HepG2 (cell line): ENCODE data around the gene CAB39. TPM values are rescaled to one million over a fixed set of nuclear protein-coding genes. Genes with fewer than 3 reads are reported as not detected.
A peak's percentile ranks its signal among the peaks of the same experiment; 100 is the strongest.

Experiments
- ATAC-seq: fragments of 200-7000 bp; cut with Tn5 transposase; 3 replicates; pipeline ENCODE4 v1.9.1; 2020; ENCODE audit warnings: mild to moderate bottlenecking, moderate library complexity
- BruUV-seq: library from RNA; stranded (reverse); fragments of 400-500 nt; replicated peaks from 2 replicates; lab custom pipeline; 2021; lab: Mats Ljungman, UMichigan
- CTCF ChIA-PET: fragments of 300-600 bp; formaldehyde crosslinking; extraction: SDS; loops from one replicate; lab custom pipeline; 2021; ENCODE audit warnings: low total read pairs, inconsistent platforms, low intra/inter-chr PET ratio; lab: Yijun Ruan, JAX
- POLR2A ChIA-PET: fragments of 350-600 bp; sonication (Branson Sonifier 250); formaldehyde crosslinking; loops from one replicate; lab custom pipeline; 2020; ENCODE audit warnings: antibody characterized with exemption, inconsistent platforms; lab: Yijun Ruan, JAX
- DNase-seq: peaks from one replicate; pipeline ENCODE4 v3.0.0-alpha.2; 2015; ENCODE audit warnings: low spot score
- FAIRE-seq: peaks from 3 replicates; lab custom pipeline; 2011; peaks lifted over from hg19 to GRCh38; lab: Jason Lieb, UNC
- H2AFZ ChIP-seq: one replicate; pipeline ENCODE4 v1.6.1; 2011; ENCODE audit warnings: low read length, inconsistent platforms
- H3K27ac ChIP-seq: fragments of 300-600 bp; 3 replicates; pipeline ENCODE4 v1.8.0; 2011; ENCODE audit warnings: mixed run types, mild to moderate bottlenecking, mixed read lengths, low read length, inconsistent platforms; ENCODE audit not compliant: insufficient read depth; ENCODE audit errors: extremely low read length
- H3K27me3 ChIP-seq, 2 experiments: fragments of 200-600 bp in 1 of 2; 2 replicates in 1 of 2; 3 replicates in 1 of 2; pipeline versions ENCODE4 v1.6.0 to v1.8.0; 2011; ENCODE audit warnings: low read length in 2 of 2, mild to moderate bottlenecking in 2 of 2, moderate library complexity in 2 of 2, inconsistent platforms in 1 of 2; ENCODE audit not compliant: insufficient read depth in 2 of 2, control insufficient read depth in 1 of 2
- H3K36me3 ChIP-seq, 2 experiments: fragments of 200-600 bp in 1 of 2; replicated peaks in 1 of 2; 2 replicates in 1 of 2; 3 replicates in 1 of 2; pipeline versions ENCODE4 v1.5.1 to v1.8.0; 2011; ENCODE audit warnings: low read length in 2 of 2, inconsistent platforms in 1 of 2; ENCODE audit not compliant: insufficient read depth in 2 of 2, control insufficient read depth in 1 of 2
- H3K4me1 ChIP-seq: 2 replicates; pipeline ENCODE4 v1.5.1; 2012; ENCODE audit warnings: low read length, inconsistent platforms; ENCODE audit not compliant: insufficient read depth
- H3K4me2 ChIP-seq: 2 replicates; pipeline ENCODE4 v1.6.0; 2011; ENCODE audit warnings: low read depth, low read length, inconsistent platforms
- H3K4me3 ChIP-seq, 3 experiments: fragments of 200-600 bp in 1 of 3; sonication (generic), shearing (Covaris generic) in 1 of 3; replicated peaks in 1 of 3; 2 replicates each; pipeline ENCODE4 v1.5.1; 2011 to 2016; ENCODE audit warnings: low read length in 3 of 3, inconsistent platforms in 2 of 3, low read depth in 2 of 3, mild to moderate bottlenecking in 2 of 3, control low read depth in 1 of 3, mixed read lengths in 1 of 3; ENCODE audit not compliant: insufficient read depth in 1 of 3
- H3K79me2 ChIP-seq: one replicate; pipeline ENCODE4 v1.6.1; 2011; ENCODE audit warnings: low read length, inconsistent platforms; ENCODE audit not compliant: insufficient read depth
- H3K9ac ChIP-seq: 2 replicates; pipeline ENCODE4 v1.6.0; 2011; ENCODE audit warnings: mild to moderate bottlenecking, low read depth, low read length, inconsistent platforms; ENCODE audit not compliant: insufficient read depth
- H3K9me3 ChIP-seq: 2 replicates; pipeline ENCODE4 v1.5.1; 2012; ENCODE audit warnings: mild to moderate bottlenecking, low read length
- H4K20me1 ChIP-seq: 2 replicates; pipeline ENCODE4 v1.6.0; 2011; ENCODE audit warnings: inconsistent platforms, mild to moderate bottlenecking, low read length, moderate library complexity; ENCODE audit not compliant: insufficient read depth
- MAFF ChIP-seq: IDR thresholded peaks from 2 replicates; pipeline ENCODE4 v1.6.1; 2011; ENCODE audit warnings: low read depth, low read length, improper control_type of control experiment
- MAFK ChIP-seq, 2 experiments: IDR thresholded peaks in 1 of 2; conservative IDR thresholded peaks in 1 of 2; 2 replicates each; pipeline ENCODE4 v1.6.1; 2011; ENCODE audit warnings: improper control_type of control experiment in 2 of 2, low read length in 2 of 2
- TAF15 ChIP-seq: fragments of 200-400 bp; formaldehyde crosslinking; IDR thresholded peaks from one replicate; pipeline ENCODE4 v1.6.1; 2018; ENCODE audit warnings: mild to moderate bottlenecking, low read depth, low read length; ENCODE audit not compliant: poor library complexity, severe bottlenecking
- ZNF451 ChIP-seq: sonication (generic); formaldehyde crosslinking; IDR thresholded peaks from 2 replicates; pipeline ENCODE4 v1.5.0; 2020; ENCODE audit warnings: mild to moderate bottlenecking, missing genetic modification reagents
- ZNF597 ChIP-seq: sonication (generic); formaldehyde crosslinking; IDR thresholded peaks from 2 replicates; pipeline ENCODE4 v1.5.0; 2020; ENCODE audit warnings: missing genetic modification reagents
- WGBS: methylation state at CpG from one replicate; pipeline ENCODE4 v1.1.6; 2017; ENCODE audit warnings: low lambda C conversion rate; 5-methylcytosine and 5-hydroxymethylcytosine counted together
- in situ Hi-C: cut with HindIII; loops from 2 replicates; pipeline ENCODE4 v1.10.0; 2017; ENCODE audit warnings: low pct_unique_long_range_greater_than_20kb; ENCODE audit not compliant: extremely low pct_ligation_motif_present
- intact Hi-C: fragments of 100-400 bp; cut with micrococcal nuclease; formaldehyde crosslinking; loops from one replicate; pipeline ENCODE4 v1.10.0; 2022; ENCODE audit not compliant: unreplicated experiment
- polyA plus RNA-seq, 8 experiments: library from polyadenylated mRNA; depleted of rRNA in 3 of 8; stranded (reverse) in 7 of 8; unstranded in 1 of 8; fragments of >200 nt; fragmentation: Illumina TruSeq in 4 of 8; extraction: Trizol in 4 of 8; gene quantifications; 2 replicates each; pipeline versions ENCODE4 v1.2.1 to v1.2.3, GENCODE V29; 2011 to 2016; ENCODE audit warnings: low read depth in 4 of 8, missing spikeins in 1 of 8, mixed read lengths in 1 of 8; ENCODE audit not compliant: insufficient read depth in 1 of 8
- total RNA-seq, 5 experiments: library from RNA; depleted of rRNA; stranded (reverse); fragments of >200 nt; fragmentation: Illumina TruSeq; extraction: Trizol; gene quantifications; 2 replicates each; pipeline ENCODE4 v1.2.3, GENCODE V29; 2016; ENCODE audit warnings: low read depth in 1 of 5

CAB39 gene
- total and polyA plus RNA-seq, 2 of the 13 experiments (the other 11 are each of a cell fraction or from before 2014, with no cell fraction given): 19.3 to 45.3 TPM

DNA sequence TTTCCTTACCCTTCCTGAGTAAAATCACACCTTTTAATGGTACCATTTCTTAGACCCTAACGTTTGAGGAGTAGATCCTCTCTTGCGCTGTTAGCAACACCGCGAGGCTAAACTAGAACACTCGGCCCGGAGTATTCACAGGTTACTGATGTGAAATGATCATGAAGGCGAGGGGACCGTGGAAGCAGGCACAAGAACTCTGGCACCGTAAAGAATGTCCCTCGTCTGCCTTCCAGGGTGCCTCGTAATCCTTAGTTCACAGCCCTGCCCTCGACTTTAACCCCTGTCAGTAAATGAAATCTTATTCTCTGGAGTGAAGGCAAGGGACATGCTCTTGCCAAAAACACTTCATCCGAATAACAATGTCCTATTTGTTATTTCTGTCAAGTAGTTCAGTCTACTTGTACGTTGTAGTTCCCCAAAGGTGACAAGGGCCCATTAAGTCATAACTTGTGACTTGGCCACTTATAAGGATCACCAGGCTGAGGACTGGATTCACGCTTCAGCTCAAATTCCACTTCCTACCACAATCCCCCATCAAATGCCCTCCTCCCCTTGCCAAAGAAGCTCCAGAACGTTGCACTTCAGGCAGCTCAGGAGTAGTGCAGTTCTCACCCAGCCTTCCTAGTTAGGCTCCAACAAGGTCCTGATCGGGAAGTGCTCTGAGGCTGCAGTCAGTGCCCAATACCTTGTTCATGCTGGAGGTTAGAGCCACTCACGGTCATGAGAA lies 108.8 kb downstream of the CAB39 start:
- H3K36me3 ChIP-seq: peaks cover 9 to 20% of the 10 kb centered on the region in 2 experiments; a peak in 4 of 5 replicates
- 92% methylated on average over 18 of the region's 18 CpGs for WGBS
- POLR2A ChIA-PET: no interaction called here
- BruUV-seq: no TSS peak
- H3K27ac ChIP-seq: no peak overlapping the region
- H3K4me3 ChIP-seq: no peak overlapping the region
- H3K9me3 ChIP-seq: no peaks in the 10 kb centered on the region
- FAIRE-seq: no peak
- CTCF ChIA-PET: no interaction called here
- no peak overlapping the region for H3K9ac ChIP-seq
- TF ChIP-seq ZNF451 (CRISPR knock-in tag) (no peak), TAF15 (no peak)
- no peak overlapping the region for H3K4me2 ChIP-seq
- in situ Hi-C loops (loop anchor here (5.0 to 25.0 kb wide), 2 partner anchors 166 to 809 kb away; no protein-coding TSS in a partner anchor), intact Hi-C loops (no loop called here)
- H4K20me1 ChIP-seq: no peaks in the 10 kb centered on the region
- peaks cover 0 to 12% of the 10 kb centered on the region in 2 experiments; a peak in 1 of 5 replicates for H3K27me3 ChIP-seq
- no peak overlapping the region for H2AFZ ChIP-seq
- H3K79me2 ChIP-seq: no peaks in the 10 kb centered on the region
- ATAC-seq: no peak
- no peak for DNase-seq
- H3K4me1 ChIP-seq: no peaks in the 10 kb centered on the region

- Histone ChIP-seq H3K27ac (no peak overlapping the region), H2AFZ (no peak overlapping the region), H3K4me1 (no peaks in the 10 kb centered on the region), H3K9me3 (no peaks in the 10 kb centered on the region), H3K9ac (no peak overlapping the region), H3K79me2 (no peaks in the 10 kb centered on the region), H4K20me1 (no peaks in the 10 kb centered on the region), H3K27me3 (peaks cover 0 to 19% of the 10 kb centered on the region in 2 experiments; a peak in 3 of 5 replicates), H3K4me2 (no peak overlapping the region), H3K36me3 (peaks cover 7 to 15% of the 10 kb centered on the region in 2 experiments; a peak in 4 of 5 replicates), H3K4me3 (no peak overlapping the region)
- 92% methylated on average over 12 of the region's 13 CpGs for WGBS
- intact Hi-C loops: no loop called here
- CTCF ChIA-PET: no interaction called here
- FAIRE-seq (no peak), DNase-seq (no peak), ATAC-seq (no peak)
- no TSS peak for BruUV-seq
- in situ Hi-C loops: loop anchor here (5.0 to 25.0 kb wide), 2 partner anchors 165 to 810 kb away; no protein-coding TSS in a partner anchor
- TF ChIP-seq MAFK (conservative IDR thresholded peaks at IDR 0.05 in 1 of 2, IDR thresholded peaks at IDR 0.05 in 1 of 2; ENCODE audit: low read length in 2 of 2) (peak; percentile 63 to 68; a peak in 3 of 4 replicates), MAFF (peak; percentile 42; the same call in 1 of the 2 replicates), ZNF597 (CRISPR knock-in tag) (no peak)
- POLR2A ChIA-PET: no interaction called here
These were observed 109.4 kb downstream of the CAB39 start for GRCh38 chr2:230821991-230822520.
